Immature natural killer cell (primary cell): ENCODE data around the gene DFFB. TPM values are rescaled to one million over a fixed set of nuclear protein-coding genes. Genes with fewer than 3 reads are reported as not detected.

Experiments used
- DNase-seq, 3 donors: peaks; one replicate each; pipeline ENCODE4 v3.0.0; 2022; ENCODE audit warnings: mixed read lengths in 1 of 3
- H3K27ac Mint-ChIP-seq, 6 donors: one replicate each; pipeline ENCODE4 v1.8.0; 2020; ENCODE audit warnings: mixed read lengths in 6 of 6, mild to moderate bottlenecking in 5 of 6, inconsistent platforms in 4 of 6, moderate library complexity in 3 of 6
- H3K27me3 Mint-ChIP-seq, 3 donors: one replicate each; pipeline ENCODE4 v1.8.0; 2020 to 2021; ENCODE audit warnings: low read depth in 3 of 3, mild to moderate bottlenecking in 3 of 3, mixed read lengths in 3 of 3, moderate library complexity in 3 of 3, inconsistent platforms in 1 of 3
- H3K36me3 Mint-ChIP-seq, 3 donors: one replicate each; pipeline ENCODE4 v1.8.0; 2020; ENCODE audit warnings: mixed read lengths in 3 of 3, inconsistent platforms in 2 of 3, mild to moderate bottlenecking in 2 of 3
- H3K4me1 Mint-ChIP-seq, 2 donors: one replicate each; pipeline ENCODE4 v1.8.0; 2020; ENCODE audit warnings: inconsistent platforms in 2 of 2, mild to moderate bottlenecking in 2 of 2, mixed read lengths in 2 of 2, moderate library complexity in 1 of 2
- H3K4me3 Mint-ChIP-seq, 5 donors: one replicate each; pipeline ENCODE4 v1.8.0; 2020; ENCODE audit warnings: mild to moderate bottlenecking in 5 of 5, mixed read lengths in 5 of 5, inconsistent platforms in 3 of 5, moderate library complexity in 3 of 5
- H3K9me3 Mint-ChIP-seq, 6 donors: one replicate each; pipeline ENCODE4 v1.8.0; 2020; ENCODE audit warnings: mild to moderate bottlenecking in 6 of 6, mixed read lengths in 6 of 6, inconsistent platforms in 4 of 6, moderate library complexity in 3 of 6
- polyA plus RNA-seq, 3 donors: library from polyadenylated mRNA; unstranded; fragments of 300-500 nt; fragmentation: Illumina TruSeq; gene quantifications; one replicate each; pipeline ENCODE4 v1.2.3, GENCODE V29; 2021

The DFFB gene
- polyA plus RNA-seq, 3 donors from 2014 or later = 8.3 to 25.6 (median 11.9) TPM

DNA sequence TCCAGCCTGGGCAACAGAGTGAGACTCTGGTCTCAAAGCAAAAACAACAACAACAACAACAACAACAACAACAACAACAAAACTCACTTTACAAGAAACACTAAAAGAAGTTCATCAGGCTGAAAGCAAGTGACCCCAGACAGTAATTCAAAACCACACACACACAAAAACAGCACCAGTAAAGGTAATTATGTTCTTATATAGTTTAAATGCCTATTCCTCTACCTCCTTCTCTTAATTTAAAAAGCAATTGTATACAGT, 41.1 kb downstream of the DFFB start:
- Mint-ChIP-seq H3K27ac (peak overlapping the region in 5 of 6 donors; percentile 91 to 97 (median 94)), H3K36me3 (peaks cover 4 to 9% (median 4%) of the 10 kb centered on the region in 3 donors), H3K27me3 (peaks cover 5 to 19% (median 9%) of the 10 kb centered on the region in 3 donors), H3K4me1 (peaks cover 40 to 57% of the 10 kb centered on the region in 2 donors), H3K9me3 (peaks cover 3 to 8% (median 5%) of the 10 kb centered on the region in 6 donors), H3K4me3 (peak overlapping the region; percentile 86 to 98 (median 91))
- DNase-seq = no peak

DNA sequence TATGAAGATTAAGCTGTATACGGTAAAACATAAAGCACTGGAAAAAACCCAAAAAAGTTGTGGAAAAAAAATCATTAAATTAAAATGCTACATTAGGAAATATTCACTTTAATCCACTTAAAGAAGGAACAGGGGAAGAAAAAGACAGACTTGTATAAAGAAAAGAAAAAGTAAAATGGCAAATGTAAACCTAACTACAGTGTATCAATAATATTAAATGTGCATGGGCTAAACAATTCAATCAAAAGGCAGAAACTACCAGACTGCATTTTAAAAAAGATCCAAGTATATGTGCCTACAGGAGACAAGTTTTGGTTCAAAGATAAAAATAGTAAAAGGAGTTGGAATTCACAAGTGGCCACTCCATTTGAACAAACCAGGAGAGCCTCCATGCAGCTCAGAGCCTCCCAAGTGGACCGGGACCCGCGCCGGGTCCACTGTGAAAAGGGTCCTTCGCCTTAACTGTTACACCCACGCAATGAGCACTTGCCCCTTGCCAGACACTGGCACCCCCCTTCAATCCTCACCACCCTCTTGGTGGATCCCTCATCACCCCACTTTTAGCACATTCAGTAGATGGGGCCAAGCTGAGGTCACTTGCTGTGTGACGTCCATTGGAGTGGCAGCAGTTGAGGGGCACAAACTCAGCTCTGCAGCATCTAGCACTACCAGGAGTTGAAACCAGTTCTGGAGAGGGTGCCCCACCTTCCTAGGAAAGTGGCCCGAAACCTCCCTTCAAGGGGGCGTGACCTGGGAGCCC, 41.9 kb downstream of the DFFB start:
- H3K27ac Mint-ChIP-seq = peak overlapping the region; percentile 77 to 97 (median 94)
- H3K4me1 Mint-ChIP-seq = peaks cover 39 to 63% of the 10 kb centered on the region in 2 donors
- H3K4me3 Mint-ChIP-seq = peak overlapping the region; percentile 86 to 98 (median 91)
- peaks cover 4 to 9% (median 4%) of the 10 kb centered on the region in 3 donors for H3K36me3 Mint-ChIP-seq
- peaks cover 5 to 23% (median 9%) of the 10 kb centered on the region in 3 donors for H3K27me3 Mint-ChIP-seq
- peaks cover 3 to 8% (median 5%) of the 10 kb centered on the region in 6 donors for H3K9me3 Mint-ChIP-seq
- DNase-seq = peak in 1 of 3 donors; percentile 31

- H3K4me3 Mint-ChIP-seq = peak overlapping the region; percentile 87 to 98 (median 95)
- H3K36me3 Mint-ChIP-seq = peaks cover 4 to 9% (median 4%) of the 10 kb centered on the region in 3 donors
- peaks cover 5 to 23% (median 9%) of the 10 kb centered on the region in 3 donors for H3K27me3 Mint-ChIP-seq
- peak overlapping the region; percentile 89 to 98 (median 95) for H3K27ac Mint-ChIP-seq
- H3K4me1 Mint-ChIP-seq = peaks cover 39 to 64% of the 10 kb centered on the region in 2 donors
- DNase-seq = peak in 1 of 3 donors; percentile 10
- H3K9me3 Mint-ChIP-seq = peaks cover 3 to 8% (median 5%) of the 10 kb centered on the region in 6 donors
Observed at GRCh38 chr1:3899754-3900149, 42.5 kb downstream of the DFFB start.

GRCh38 chr1:3900150-3900968, 43.1 kb downstream of the DFFB start, which contains the start of gene C1orf174:
TSS of gene C1orf174 (minus strand) at chr1:3900272. CDS start at chr1:3900186, 86 bp downstream.
- peaks cover 4 to 9% (median 4%) of the 10 kb centered on the region in 3 donors for H3K36me3 Mint-ChIP-seq
- H3K4me3 Mint-ChIP-seq = peak within 1 kb of the TSS; percentile 87 to 98 (median 95)
- peak; percentile 95 to 97 (median 97) for DNase-seq
- H3K9me3 Mint-ChIP-seq = peaks cover 3 to 8% (median 5%) of the 10 kb centered on the region in 6 donors
- H3K4me1 Mint-ChIP-seq = peaks cover 39 to 62% of the 10 kb centered on the region in 2 donors
- H3K27me3 Mint-ChIP-seq = peaks cover 5 to 23% (median 9%) of the 10 kb centered on the region in 3 donors
- peak within 1 kb of the TSS; percentile 89 to 98 (median 95) for H3K27ac Mint-ChIP-seq

DNA sequence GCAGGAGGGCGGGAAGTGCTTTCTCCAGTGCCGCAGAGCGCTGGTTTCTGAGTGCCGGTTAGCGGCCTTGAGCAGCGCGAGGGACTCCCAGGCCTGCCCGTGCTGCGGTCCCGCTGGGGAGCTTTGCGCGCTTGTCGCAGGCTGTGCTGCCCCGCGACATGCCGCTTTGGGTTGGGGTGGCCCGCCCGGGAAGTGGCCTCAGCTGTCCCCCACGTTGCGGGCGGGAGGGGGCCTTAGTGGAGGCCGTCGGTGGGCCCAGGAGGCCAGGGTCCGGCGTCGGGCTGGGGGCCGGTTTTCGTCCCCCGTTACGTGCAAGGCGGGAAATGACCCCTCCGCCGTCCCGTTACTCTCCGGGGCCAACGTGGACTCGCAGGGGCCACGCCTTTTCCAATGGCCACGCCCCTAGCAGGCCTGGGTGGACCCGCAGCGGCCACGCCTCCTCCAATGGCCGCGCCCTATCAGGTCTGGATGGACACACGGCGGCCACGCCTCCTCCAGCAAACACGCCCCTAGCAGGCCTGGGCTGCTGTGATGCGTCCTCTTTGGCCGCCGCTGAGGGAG, 43.8 kb downstream of the DFFB start:
- Mint-ChIP-seq H3K9me3 (peaks cover 3 to 8% (median 5%) of the 10 kb centered on the region in 6 donors), H3K27me3 (peaks cover 5 to 23% (median 9%) of the 10 kb centered on the region in 3 donors), H3K27ac (peak overlapping the region; percentile 89 to 98 (median 95)), H3K4me3 (peak overlapping the region; percentile 87 to 98 (median 95)), H3K36me3 (peaks cover 4 to 9% (median 4%) of the 10 kb centered on the region in 3 donors), H3K4me1 (peaks cover 35 to 58% of the 10 kb centered on the region in 2 donors)
- peak; percentile 92 to 94 (median 93) for DNase-seq

DNA sequence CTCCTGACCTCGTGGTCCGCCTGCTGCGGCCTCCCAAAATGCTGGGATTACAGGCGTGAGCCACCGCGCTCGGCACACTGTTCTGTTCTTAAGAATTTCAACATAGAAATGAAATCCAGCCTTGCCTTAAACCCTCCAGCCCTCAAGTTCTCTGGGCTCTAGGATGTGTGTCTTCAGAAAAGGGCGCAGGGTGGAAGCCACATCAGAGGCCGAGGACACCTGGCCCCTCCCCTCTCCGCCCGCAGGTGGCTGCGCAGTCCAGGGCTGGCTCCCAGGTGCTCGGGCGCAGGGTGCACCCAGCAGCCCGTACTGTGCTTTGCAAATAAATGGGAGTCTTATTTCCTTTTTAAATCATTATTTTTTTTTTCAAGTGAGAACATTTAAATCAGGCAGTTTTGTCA, 44.8 kb downstream of the DFFB start:
- H3K27me3 Mint-ChIP-seq = peaks cover 5 to 22% (median 9%) of the 10 kb centered on the region in 3 donors
- H3K36me3 Mint-ChIP-seq = peaks cover 3 to 9% (median 4%) of the 10 kb centered on the region in 3 donors
- peak overlapping the region in 4 of 6 donors; percentile 13 to 96 (median 67) for H3K27ac Mint-ChIP-seq
- H3K9me3 Mint-ChIP-seq = peaks cover 3 to 8% (median 4%) of the 10 kb centered on the region in 6 donors
- no peak for DNase-seq
- peak overlapping the region; percentile 30 to 98 (median 87) for H3K4me3 Mint-ChIP-seq
- H3K4me1 Mint-ChIP-seq = peaks cover 24 to 48% of the 10 kb centered on the region in 2 donors

- H3K27me3 Mint-ChIP-seq = peaks cover 5 to 19% (median 9%) of the 10 kb centered on the region in 3 donors
- peaks cover 19 to 43% of the 10 kb centered on the region in 2 donors for H3K4me1 Mint-ChIP-seq
- H3K27ac Mint-ChIP-seq = peak overlapping the region in 5 of 6 donors; percentile 13 to 96 (median 88)
- H3K4me3 Mint-ChIP-seq = peak overlapping the region; percentile 30 to 91 (median 71)
- peaks cover 0 to 5% (median 0%) of the 10 kb centered on the region in 3 donors for H3K36me3 Mint-ChIP-seq
- DNase-seq = no peak
- H3K9me3 Mint-ChIP-seq = peaks cover 0 to 8% (median 0%) of the 10 kb centered on the region in 6 donors
Observed at GRCh38 chr1:3902571-3903091, 45.4 kb downstream of the DFFB start.

DNA sequence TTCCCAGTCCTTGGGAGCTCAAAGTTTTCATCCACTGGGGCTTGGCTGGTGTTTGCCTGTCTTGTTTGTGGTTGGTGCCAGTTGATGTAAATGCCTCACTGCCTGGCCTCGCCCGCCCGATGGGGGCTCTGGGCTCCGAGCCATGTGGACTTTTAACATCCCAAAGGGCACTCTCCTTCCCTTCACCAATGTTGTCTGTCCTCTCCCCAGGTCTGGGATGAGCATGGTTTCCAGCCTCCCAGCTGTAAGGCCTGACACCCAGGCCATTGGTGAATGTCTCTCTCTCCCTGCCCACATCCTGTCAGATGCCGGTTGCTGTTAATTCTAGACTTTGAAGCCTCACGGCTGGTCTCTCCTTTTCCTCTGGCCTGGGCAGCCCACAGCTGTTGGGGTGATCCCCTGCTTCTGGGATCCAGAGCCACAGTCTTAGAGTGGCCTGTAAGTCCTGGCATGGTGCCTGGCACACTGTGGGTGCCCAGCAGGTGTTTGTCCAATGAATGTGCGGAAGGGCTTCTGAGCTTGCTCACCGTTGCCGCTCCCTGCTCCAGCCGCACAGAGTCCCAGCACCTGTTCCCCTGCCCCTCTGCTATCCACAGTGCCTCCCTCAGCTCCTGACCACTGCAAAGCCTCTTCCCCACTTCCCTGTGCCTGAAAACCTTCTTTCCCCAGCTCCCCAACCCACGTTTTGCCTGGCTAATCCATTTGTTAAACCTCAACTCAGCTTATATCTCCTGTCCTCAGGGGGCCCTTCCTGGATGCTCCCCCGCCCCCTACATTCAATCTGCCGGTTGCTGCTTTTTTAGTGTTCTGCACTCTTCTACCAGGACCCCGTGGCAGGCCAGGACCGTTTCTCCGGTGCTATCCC, 46.1 kb downstream of the DFFB start:
- Mint-ChIP-seq H3K27me3 (peaks cover 5 to 17% (median 9%) of the 10 kb centered on the region in 3 donors), H3K4me1 (peaks cover 12 to 36% of the 10 kb centered on the region in 2 donors), H3K4me3 (peak overlapping the region in 4 of 5 donors; percentile 68 to 91 (median 71)), H3K36me3 (no peaks in the 10 kb centered on the region), H3K9me3 (peaks cover 0 to 3% (median 0%) of the 10 kb centered on the region in 6 donors), H3K27ac (peak overlapping the region in 5 of 6 donors; percentile 82 to 96 (median 89))
- DNase-seq = peak in 2 of 3 donors; percentile 45 to 69

- DNase-seq = no peak
- no peaks in the 10 kb centered on the region for H3K36me3 Mint-ChIP-seq
- peak overlapping the region in 4 of 5 donors; percentile 14 to 91 (median 71) for H3K4me3 Mint-ChIP-seq
- H3K27ac Mint-ChIP-seq = peak overlapping the region in 4 of 6 donors; percentile 88 to 96 (median 92)
- H3K4me1 Mint-ChIP-seq = peaks cover 3 to 28% of the 10 kb centered on the region in 2 donors
- no peaks in the 10 kb centered on the region for H3K9me3 Mint-ChIP-seq
- peaks cover 5 to 17% (median 9%) of the 10 kb centered on the region in 3 donors for H3K27me3 Mint-ChIP-seq
Observed at GRCh38 chr1:3904006-3904842, 46.9 kb downstream of the DFFB start.

DNA sequence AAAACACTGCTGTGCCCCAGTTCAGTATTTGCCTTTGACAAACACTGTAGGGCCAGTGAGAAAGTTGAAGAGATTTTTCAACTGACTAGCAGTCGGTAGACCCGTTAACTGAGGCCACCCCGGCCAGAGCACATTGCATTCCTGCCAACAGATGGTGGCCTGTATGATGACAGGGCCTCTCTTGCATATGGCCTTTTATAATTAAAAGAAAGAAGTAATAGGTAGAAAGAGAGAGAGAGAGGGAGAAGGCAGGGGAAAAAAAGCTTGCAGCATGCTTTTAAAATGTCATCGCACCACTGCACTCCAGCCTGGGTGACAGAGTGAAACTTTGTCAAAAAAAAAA, 47.5 kb downstream of the DFFB start:
- Mint-ChIP-seq H3K27ac (no peak overlapping the region), H3K36me3 (no peaks in the 10 kb centered on the region), H3K9me3 (no peaks in the 10 kb centered on the region), H3K4me3 (peak overlapping the region in 2 of 5 donors; percentile 3 to 14), H3K4me1 (peaks cover 0 to 25% of the 10 kb centered on the region in 2 donors), H3K27me3 (peaks cover 5 to 14% (median 9%) of the 10 kb centered on the region in 3 donors)
- no peak for DNase-seq

- no peaks in the 10 kb centered on the region for H3K9me3 Mint-ChIP-seq
Observed at GRCh38 chr1:3905266-3905952, 48.1 kb downstream of the DFFB start.

More at GRCh38 chr1:3905266-3905952, 48.1 kb downstream of the DFFB start:
- H3K4me1 Mint-ChIP-seq = peaks cover 0 to 25% of the 10 kb centered on the region in 2 donors
- DNase-seq = no peak
- peaks cover under 1 to 11% (median 4%) of the 10 kb centered on the region in 3 donors for H3K27me3 Mint-ChIP-seq
- peak overlapping the region in 2 of 6 donors; percentile 19 to 20 for H3K27ac Mint-ChIP-seq
- no peak overlapping the region for H3K4me3 Mint-ChIP-seq
- H3K36me3 Mint-ChIP-seq = no peaks in the 10 kb centered on the region
